HG03103 (cell line): ENCODE data around the gene MTIF2.
"Not testable (repeated sequence)": the region's sequence is repeated elsewhere in the genome, so short reads cannot be mapped to it uniquely, and the experiment has no call there.

Experiments used
- ATAC-seq: cut with Tn5 transposase; IDR thresholded peaks from one replicate; pipeline ENCODE4 v1.9.1; 2021; ENCODE audit warnings: low read depth; ENCODE audit not compliant: unreplicated experiment

The MTIF2 gene

GRCh38 chr2:55245411-55245810, 23.6 kb downstream of the MTIF2 start:
- no peak for ATAC-seq

GRCh38 chr2:55242617-55243016, 26.4 kb downstream of the MTIF2 start:
- ATAC-seq, result no peak

- not testable (repeated sequence) for ATAC-seq
Observed at GRCh38 chr2:55241582-55241981, 27.4 kb downstream of the MTIF2 start.

- no peak for ATAC-seq
Observed at GRCh38 chr2:55239656-55240222, 29.3 kb downstream of the MTIF2 start.

GRCh38 chr2:55236992-55237543, 32.0 kb downstream of the MTIF2 start:
- no peak for ATAC-seq

GRCh38 chr2:55235724-55236538, 33.1 kb downstream of the MTIF2 start:
- no peak for ATAC-seq

GRCh38 chr2:55233658-55233940, 35.4 kb downstream of the MTIF2 start:
- ATAC-seq, result no peak

GRCh38 chr2:55232863-55233657, 36.0 kb downstream of the MTIF2 start:
- peak; percentile 10 for ATAC-seq

- ATAC-seq, result peak; percentile 88
Observed at GRCh38 chr2:55232084-55232862, 36.8 kb downstream of the MTIF2 start, which contains the start of the genes CLHC1 and RPS27A. Gene CLHC1, minus strand, starts transcription at chr2:55232293. Its CDS starts 9,882 bp downstream, at chr2:55222411. Gene RPS27A, plus strand, starts transcription at chr2:55232688. Its CDS starts 137 bp downstream, at chr2:55232825.

GRCh38 chr2:55231546-55232083, 37.4 kb downstream of the MTIF2 start:
- ATAC-seq, result no peak

GRCh38 chr2:55230551-55230950, 38.5 kb downstream of the MTIF2 start:
- no peak for ATAC-seq

GRCh38 chr2:55229221-55229620, 39.8 kb downstream of the MTIF2 start:
- no peak for ATAC-seq

- ATAC-seq, result no peak
Observed at GRCh38 chr2:55228226-55228563, 40.8 kb downstream of the MTIF2 start.

- not testable (repeated sequence) for ATAC-seq
Observed at GRCh38 chr2:55227437-55228225, 41.4 kb downstream of the MTIF2 start.

- ATAC-seq, result no peak
Observed at GRCh38 chr2:55225481-55226020, 43.5 kb downstream of the MTIF2 start.

GRCh38 chr2:55224761-55225261, 44.2 kb downstream of the MTIF2 start:
- ATAC-seq, result no peak

- ATAC-seq, result no peak
Observed at GRCh38 chr2:55223958-55224760, 44.9 kb downstream of the MTIF2 start.

GRCh38 chr2:55213822-55214221, 55.2 kb downstream of the MTIF2 start:
- no peak for ATAC-seq
